K562 (cell line): ENCODE data around the gene DNAJB4. TPM values are rescaled to one million over a fixed set of nuclear protein-coding genes. Genes with fewer than 3 reads are reported as not detected.

Experiments
- ATAC-seq: fragments of 200-7000 bp; cut with Tn5 transposase; 3 replicates; pipeline ENCODE4 v1.9.1; 2020; ENCODE audit warnings: moderate library complexity
- BruUV-seq: library from RNA; stranded (reverse); fragments of 400-500 nt; replicated peaks from 2 replicates; lab custom pipeline; 2021; lab: Mats Ljungman, UMichigan
- CTCF ChIA-PET: fragments of 300-600 bp; formaldehyde crosslinking; extraction: SDS; loops from one replicate; lab custom pipeline; 2021; ENCODE audit warnings: low intra/inter-chr PET ratio; lab: Yijun Ruan, JAX
- POLR2A ChIA-PET: fragments of 300-600, 350-650 bp; sonication (Branson Sonifier 250); formaldehyde crosslinking; extraction: SDS; loops from one replicate; lab custom pipeline; 2021; ENCODE audit warnings: antibody characterized with exemption, inconsistent platforms; lab: Yijun Ruan, JAX
- DNase-seq, 4 experiments: peaks; one replicate each; pipeline versions ENCODE4 v3.0.0 to v3.0.0-alpha.2; 2011 to 2018; ENCODE audit warnings: low spot score in 3 of 4, mixed read lengths in 3 of 4; ENCODE audit errors: extremely low read depth in 1 of 4
- FAIRE-seq: peaks from 2 replicates; lab custom pipeline; 2011; peaks lifted over from hg19 to GRCh38; lab: Jason Lieb, UNC
- H2AFZ ChIP-seq: 2 replicates; pipeline ENCODE4 v1.6.0; 2011; ENCODE audit warnings: low read depth, low read length, control low read depth, inconsistent platforms
- H3K27ac ChIP-seq: fragments of 200-600 bp; 3 replicates; pipeline ENCODE4 v1.8.0; 2011; ENCODE audit warnings: low read depth, mild to moderate bottlenecking, control low read depth, inconsistent platforms, low read length, moderate library complexity, mixed read lengths; ENCODE audit errors: extremely low read depth
- H3K27me3 ChIP-seq, 2 experiments: fragments of 300-600 bp in 1 of 2; 2 replicates in 1 of 2; 3 replicates in 1 of 2; pipeline versions ENCODE4 v1.6.0 to v1.8.0; 2011; ENCODE audit warnings: inconsistent platforms in 2 of 2, low read length in 2 of 2, mild to moderate bottlenecking in 1 of 2, mixed read lengths in 1 of 2, moderate library complexity in 1 of 2; ENCODE audit not compliant: control insufficient read depth in 2 of 2, insufficient read depth in 2 of 2
- H3K36me3 ChIP-seq: fragments of 300-600 bp; 3 replicates; pipeline ENCODE4 v1.8.0; 2011; ENCODE audit warnings: mild to moderate bottlenecking, low read length, inconsistent platforms; ENCODE audit not compliant: control insufficient read depth, insufficient read depth
- H3K4me1 ChIP-seq, 2 experiments: fragments of 200-600 bp in 1 of 2; replicated peaks in 1 of 2; 2 replicates in 1 of 2; 3 replicates in 1 of 2; pipeline versions ENCODE4 v1.5.1 to v1.8.0; 2011; ENCODE audit warnings: inconsistent platforms in 2 of 2, low read length in 2 of 2, mild to moderate bottlenecking in 1 of 2, mixed read lengths in 1 of 2, moderate library complexity in 1 of 2; ENCODE audit not compliant: control insufficient read depth in 2 of 2, insufficient read depth in 2 of 2
- H3K4me2 ChIP-seq: 2 replicates; pipeline ENCODE4 v1.6.1; 2011; ENCODE audit warnings: low read length, control low read depth, inconsistent platforms, mixed read lengths; ENCODE audit not compliant: insufficient read depth
- H3K4me3 ChIP-seq: fragments of 200-600 bp; sonication (generic), shearing (Covaris generic); 2 replicates; pipeline ENCODE4 v1.5.1; 2016; ENCODE audit warnings: control low read depth, inconsistent platforms
- H3K79me2 ChIP-seq: fragments of 200-600 bp; 3 replicates; pipeline ENCODE4 v1.8.0; 2011; ENCODE audit warnings: low read length, inconsistent platforms; ENCODE audit not compliant: control insufficient read depth, insufficient read depth
- H3K9ac ChIP-seq, 2 experiments: 2 replicates each; pipeline versions ENCODE4 v1.6.0 to v1.6.1; 2011; ENCODE audit warnings: low read depth in 2 of 2, low read length in 2 of 2, control low read depth in 1 of 2, inconsistent platforms in 1 of 2, mild to moderate bottlenecking in 1 of 2, mixed read lengths in 1 of 2; ENCODE audit not compliant: insufficient read depth in 1 of 2
- H3K9me1 ChIP-seq: one replicate; pipeline ENCODE4 v1.6.0; 2011; ENCODE audit warnings: inconsistent platforms, mild to moderate bottlenecking, low read length, moderate library complexity; ENCODE audit not compliant: control insufficient read depth, insufficient read depth
- H3K9me3 ChIP-seq: replicated peaks from 2 replicates; pipeline ENCODE4 v1.5.1; 2011; ENCODE audit warnings: low read depth, low read length, inconsistent platforms; ENCODE audit not compliant: control insufficient read depth, insufficient read depth
- H4K20me1 ChIP-seq: replicated peaks from 2 replicates; pipeline ENCODE4 v1.6.1; 2011; ENCODE audit warnings: low read length, inconsistent platforms, mixed read lengths; ENCODE audit not compliant: control insufficient read depth, insufficient read depth
- ESRRA ChIP-seq: fragments of 450-650 bp; IDR thresholded peaks from 2 replicates; pipeline ENCODE4 v1.6.1; 2014; ENCODE audit warnings: low read depth, mild to moderate bottlenecking, moderate library complexity, borderline replicate concordance
- ID3 ChIP-seq, 2 experiments: fragments of 250-450 bp in 1 of 2; fragments of 450-650 bp in 1 of 2; sonication (Bioruptor Pico) in 1 of 2; IDR thresholded peaks; 2 replicates each; pipeline versions ENCODE4 v1.6.1 to v1.8.0; 2016 to 2021; ENCODE audit warnings: mild to moderate bottlenecking in 2 of 2, moderate library complexity in 2 of 2, missing compliant biosample characterization in 1 of 2, missing genetic modification characterization in 1 of 2
- NCOA6 ChIP-seq: fragments of 450-650 bp; IDR thresholded peaks from 2 replicates; pipeline ENCODE4 v1.6.1; 2017; ENCODE audit warnings: mild to moderate bottlenecking
- NR2C1 ChIP-seq, 2 experiments: fragments of 450-650 bp; IDR thresholded peaks; 2 replicates each; pipeline ENCODE4 v1.6.1; 2017; ENCODE audit warnings: mild to moderate bottlenecking in 2 of 2, antibody characterized with exemption in 1 of 2, inconsistent platforms in 1 of 2, missing compliant biosample characterization in 1 of 2, missing genetic modification characterization in 1 of 2
- PBX2 ChIP-seq, 2 experiments: IDR thresholded peaks in 1 of 2; conservative IDR thresholded peaks in 1 of 2; 2 replicates each; pipeline ENCODE4 v1.6.1; 2016; ENCODE audit warnings: low read depth in 2 of 2, mild to moderate bottlenecking in 1 of 2, missing compliant biosample characterization in 1 of 2, missing genetic modification characterization in 1 of 2, moderate library complexity in 1 of 2
- RHOXF2B ChIP-seq: fragments of 250-450 bp; sonication (Bioruptor Pico); conservative IDR thresholded peaks from 2 replicates; pipeline ENCODE4 v1.5.1; 2021
- SOX6 ChIP-seq: fragments of 450-650 bp; IDR thresholded peaks from 2 replicates; pipeline ENCODE4 v1.6.1; 2014; ENCODE audit warnings: mild to moderate bottlenecking
- YY1 ChIP-seq, 3 experiments: IDR thresholded peaks; 2 replicates each; pipeline ENCODE4 v1.6.1; 2011; ENCODE audit warnings: low read length in 2 of 3, mild to moderate bottlenecking in 2 of 3, moderate library complexity in 2 of 3, borderline replicate concordance in 1 of 3, control low read depth in 1 of 3, low read depth in 1 of 3; ENCODE audit not compliant: insufficient read depth in 3 of 3, insufficient replicate concordance in 2 of 3, control insufficient read depth in 1 of 3, insufficient read length in 1 of 3; ENCODE audit errors: extremely low read depth in 1 of 3
- WGBS: fragments of 100-300 bp; shearing (Covaris generic); methylation state at CpG from one replicate; pipeline ENCODE4 v1.1.6; 2016; ENCODE audit warnings: low coverage, mixed read lengths; ENCODE audit not compliant: insufficient coverage; ENCODE audit errors: missing lambda C conversion rate; 5-methylcytosine and 5-hydroxymethylcytosine counted together
- in situ Hi-C: fragments of 300-500 bp; cut with MboI; formaldehyde crosslinking; loops from 4 replicates; pipeline ENCODE4 v1.15.0; 2018; ENCODE audit warnings: inconsistent platforms, mixed read lengths
- intact Hi-C: fragments of 100-400 bp; cut with micrococcal nuclease; formaldehyde crosslinking; loops from 2 replicates; pipeline ENCODE4 v1.14.2; 2022
- polyA plus RNA-seq, 8 experiments: library from polyadenylated mRNA; depleted of rRNA in 4 of 8; stranded (reverse) in 5 of 8; unstranded in 3 of 8; fragments of >200 nt; fragmentation: Nextera tagmentation in 2 of 8; fragmentation: Illumina TruSeq in 1 of 8; extraction: Ambion mirVana in 2 of 8; extraction: Trizol in 1 of 8; gene quantifications; 2 replicates each; pipeline versions ENCODE4 v1.2.1 to v1.2.3, GENCODE V29; 2011 to 2014; ENCODE audit warnings: inconsistent platforms in 1 of 8, missing spikeins in 1 of 8
- total RNA-seq, 7 experiments: library from RNA; depleted of rRNA in 6 of 7; stranded (reverse); fragments of >200 nt in 6 of 7; fragmentation: Illumina TruSeq in 2 of 7; extraction: Trizol in 2 of 7; gene quantifications; 2 replicates each; pipeline versions ENCODE4 v1.2.1 to v1.2.3, GENCODE V29; 2011 to 2021; ENCODE audit warnings: low replicate concordance in 1 of 7
- TF ChIP-seq, protein P1 (sequence below): fragments of 450-650 bp; IDR thresholded peaks from 2 replicates; pipeline ENCODE4 v1.6.1; 2017; ENCODE audit warnings: antibody characterized with exemption, mild to moderate bottlenecking

The DNAJB4 gene
- total and polyA plus RNA-seq, 9 of the 15 experiments (the other 6 are each of a cell fraction or from before 2014, with no cell fraction given) = 8.5 to 27.7 (median 19.8) TPM

DNA sequence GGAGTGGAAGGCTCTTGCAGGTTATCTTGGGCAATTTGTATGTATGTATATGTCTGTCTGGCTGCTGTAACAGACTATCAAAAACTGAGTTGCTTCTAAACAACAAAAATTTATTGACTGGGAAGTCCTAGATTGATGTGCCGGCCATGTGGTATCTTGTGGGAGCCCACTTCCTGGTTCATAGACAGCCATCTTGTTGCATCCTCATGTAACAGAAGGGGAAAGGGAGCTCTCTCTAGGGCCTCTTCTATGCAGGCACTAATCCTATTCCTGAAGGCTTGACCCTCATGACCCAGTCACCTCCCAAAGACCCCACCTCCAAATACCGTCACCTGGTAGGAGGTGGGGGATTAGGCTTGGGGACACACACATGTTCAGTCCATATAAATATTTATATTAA, 50.2 kb downstream of the DNAJB4 start (continued):
- TF ChIP-seq NCOA6 = no peak
- TF ChIP-seq YY1 (IDR thresholded peaks at IDR 0.05; ENCODE audit: borderline replicate concordance in 1 of 3, control insufficient read depth in 1 of 3, extremely low read depth in 1 of 3, insufficient read depth in 3 of 3, insufficient read length in 1 of 3, insufficient replicate concordance in 2 of 3, low read depth in 1 of 3, low read length in 2 of 3) = peak in 1 of 3 experiments; percentile 71
- TF ChIP-seq NR2C1 (IDR thresholded peaks at IDR 0.05) = no peak
- TF ChIP-seq NR2C1 (tag; IDR thresholded peaks at IDR 0.05) = peak; percentile 45; the same call in 1 of the 2 replicates

DNA sequence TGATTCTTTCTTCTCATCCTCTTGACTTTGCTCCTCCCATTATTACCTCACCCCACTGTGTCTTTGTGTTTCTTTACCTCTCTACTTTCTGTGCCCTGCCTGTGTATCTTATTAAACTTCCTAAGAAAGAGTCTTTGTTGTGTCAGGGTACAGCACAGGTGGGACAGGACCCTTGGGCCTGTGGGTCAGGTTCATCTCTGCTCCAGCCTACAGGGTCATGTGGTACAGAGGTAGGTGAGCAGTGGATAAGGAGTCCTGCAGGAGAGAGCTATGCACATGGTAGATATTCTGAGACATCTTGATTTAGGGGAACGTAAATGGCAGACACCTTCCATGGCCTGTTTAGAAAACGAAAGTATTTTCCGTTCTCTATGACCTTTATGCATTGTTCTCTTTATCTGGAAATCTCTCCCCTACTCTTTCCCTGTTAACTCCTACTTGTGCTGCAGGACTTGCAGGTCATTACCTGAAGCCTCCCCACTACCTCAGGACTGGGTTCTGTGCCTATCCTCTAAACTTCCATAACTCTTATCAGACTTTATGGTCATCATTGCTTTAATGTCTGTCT, 50.9 kb downstream of the DNAJB4 start:
- Histone ChIP-seq H4K20me1 (no peaks in the 10 kb centered on the region), H3K9me1 (no peaks in the 10 kb centered on the region), H3K27ac (no peak overlapping the region), H3K4me3 (no peak overlapping the region), H2AFZ (peak overlapping the region; percentile 84), H3K79me2 (no peaks in the 10 kb centered on the region), H3K9me3 (no peaks in the 10 kb centered on the region), H3K36me3 (no peaks in the 10 kb centered on the region), H3K27me3 (no peaks in the 10 kb centered on the region), H3K4me1 (peaks cover 0 to 16% of the 10 kb centered on the region in 2 experiments; a peak in 2 of 5 replicates), H3K4me2 (peak overlapping the region; percentile 50), H3K9ac (no peak overlapping the region)
- ChIA-PET POLR2A (interaction anchor here (0.6 to 1.7 kb wide), 4 partner anchors 16 to 51 kb away, joined by 3 to 6 read pairs (median 4); partner anchors contain the start of gene DNAJB4), CTCF (no interaction called here)
- intact Hi-C loops = loop anchor here (10.0 kb wide), 1 partner anchor 81 kb away; the partner anchor contains the start of gene FUBP1
- ATAC-seq (peak; percentile 32), FAIRE-seq (no peak), DNase-seq (no peak)
- in situ Hi-C loops = no loop called here
- WGBS = 9% methylated on average over 3 of the region's 3 CpGs
- no TSS peak for BruUV-seq
- TF ChIP-seq ESRRA (peak; percentile 61), SOX6 (peak; percentile 93), ID3 (CRISPR knock-in tag; IDR thresholded peaks at IDR 0.05) (no peak), ID3 (tag; IDR thresholded peaks at IDR 0.05) (peak; percentile 76), RHOXF2B (CRISPR knock-in tag) (no peak), PBX2 (CRISPR knock-in tag; IDR thresholded peaks at IDR 0.05; ENCODE audit: low read depth) (no peak), PBX2 (tag; conservative IDR thresholded peaks at IDR 0.05; ENCODE audit: low read depth) (peak; percentile 14; the same call in 1 of the 2 replicates)
- TF ChIP-seq, protein P1, sequence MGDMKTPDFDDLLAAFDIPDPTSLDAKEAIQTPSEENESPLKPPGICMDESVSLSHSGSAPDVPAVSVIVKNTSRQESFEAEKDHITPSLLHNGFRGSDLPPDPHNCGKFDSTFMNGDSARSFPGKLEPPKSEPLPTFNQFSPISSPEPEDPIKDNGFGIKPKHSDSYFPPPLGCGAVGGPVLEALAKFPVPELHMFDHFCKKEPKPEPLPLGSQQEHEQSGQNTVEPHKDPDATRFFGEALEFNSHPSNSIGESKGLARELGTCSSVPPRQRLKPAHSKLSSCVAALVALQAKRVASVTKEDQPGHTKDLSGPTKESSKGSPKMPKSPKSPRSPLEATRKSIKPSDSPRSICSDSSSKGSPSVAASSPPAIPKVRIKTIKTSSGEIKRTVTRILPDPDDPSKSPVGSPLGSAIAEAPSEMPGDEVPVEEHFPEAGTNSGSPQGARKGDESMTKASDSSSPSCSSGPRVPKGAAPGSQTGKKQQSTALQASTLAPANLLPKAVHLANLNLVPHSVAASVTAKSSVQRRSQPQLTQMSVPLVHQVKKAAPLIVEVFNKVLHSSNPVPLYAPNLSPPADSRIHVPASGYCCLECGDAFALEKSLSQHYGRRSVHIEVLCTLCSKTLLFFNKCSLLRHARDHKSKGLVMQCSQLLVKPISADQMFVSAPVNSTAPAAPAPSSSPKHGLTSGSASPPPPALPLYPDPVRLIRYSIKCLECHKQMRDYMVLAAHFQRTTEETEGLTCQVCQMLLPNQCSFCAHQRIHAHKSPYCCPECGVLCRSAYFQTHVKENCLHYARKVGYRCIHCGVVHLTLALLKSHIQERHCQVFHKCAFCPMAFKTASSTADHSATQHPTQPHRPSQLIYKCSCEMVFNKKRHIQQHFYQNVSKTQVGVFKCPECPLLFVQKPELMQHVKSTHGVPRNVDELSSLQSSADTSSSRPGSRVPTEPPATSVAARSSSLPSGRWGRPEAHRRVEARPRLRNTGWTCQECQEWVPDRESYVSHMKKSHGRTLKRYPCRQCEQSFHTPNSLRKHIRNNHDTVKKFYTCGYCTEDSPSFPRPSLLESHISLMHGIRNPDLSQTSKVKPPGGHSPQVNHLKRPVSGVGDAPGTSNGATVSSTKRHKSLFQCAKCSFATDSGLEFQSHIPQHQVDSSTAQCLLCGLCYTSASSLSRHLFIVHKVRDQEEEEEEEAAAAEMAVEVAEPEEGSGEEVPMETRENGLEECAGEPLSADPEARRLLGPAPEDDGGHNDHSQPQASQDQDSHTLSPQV = peak; percentile 11; the same call in 1 of the 2 replicates
